WTC11 (cell line): ENCODE measurements around the gene CSTPP1. TPM values are rescaled to one million over a fixed set of nuclear protein-coding genes. Genes with fewer than 3 reads are reported as not detected.

ENCODE experiments used
- ATAC-seq: fragments of 200-7000 bp; cut with Tn5 transposase; 2 replicates; pipeline ENCODE4 v1.10.0; 2021; ENCODE audit warnings: mild to moderate bottlenecking, moderate library complexity
- CTCF ChIA-PET: fragments of 300-600 bp; sonication (Branson Sonifier 250); formaldehyde crosslinking; loops from one replicate; lab custom pipeline; 2021; ENCODE audit warnings: antibody characterized with exemption; lab: Charles Lee
- POLR2A ChIA-PET: fragments of 350-600 bp; sonication (Branson Sonifier 250); formaldehyde crosslinking; loops from one replicate; lab custom pipeline; 2021; ENCODE audit warnings: antibody characterized with exemption; lab: Charles Lee
- DNase-seq: peaks from one replicate; pipeline ENCODE4 v3.0.0; 2021; ENCODE audit warnings: low spot score
- H3K27ac Mint-ChIP-seq: 2 replicates; pipeline ENCODE4 v1.8.0; 2021; ENCODE audit warnings: mixed read lengths
- H3K27me3 Mint-ChIP-seq: 2 replicates; pipeline ENCODE4 v1.8.0; 2021; ENCODE audit warnings: low read depth, mild to moderate bottlenecking, moderate library complexity, mixed read lengths
- H3K36me3 Mint-ChIP-seq: 2 replicates; pipeline ENCODE4 v1.8.0; 2021; ENCODE audit warnings: mixed read lengths
- H3K4me1 Mint-ChIP-seq: 2 replicates; pipeline ENCODE4 v1.8.0; 2022; ENCODE audit warnings: mixed read lengths
- H3K4me3 Mint-ChIP-seq: 2 replicates; pipeline ENCODE4 v1.8.0; 2021; ENCODE audit warnings: mild to moderate bottlenecking, moderate library complexity, mixed read lengths
- H3K9me3 Mint-ChIP-seq: 2 replicates; pipeline ENCODE4 v1.8.0; 2021; ENCODE audit warnings: mixed read lengths
- CBFB ChIP-seq: sonication (generic); formaldehyde crosslinking; IDR thresholded peaks from 2 replicates; pipeline ENCODE4 v1.8.1; 2022; ENCODE audit warnings: mild to moderate bottlenecking, low read depth, missing genetic modification reagents
- ESRRA ChIP-seq: sonication (generic); formaldehyde crosslinking; IDR thresholded peaks from 2 replicates; pipeline ENCODE4 v1.8.1; 2022; ENCODE audit warnings: mild to moderate bottlenecking, missing genetic modification reagents, borderline replicate concordance
- ETV6 ChIP-seq: sonication (generic); formaldehyde crosslinking; IDR thresholded peaks from 2 replicates; pipeline ENCODE4 v1.8.1; 2022; ENCODE audit warnings: mild to moderate bottlenecking, missing genetic modification reagents
- GRHL2 ChIP-seq: fragments of 250-450 bp; sonication (Bioruptor Pico); IDR thresholded peaks from 2 replicates; pipeline ENCODE4 v1.8.0; 2022; ENCODE audit warnings: mild to moderate bottlenecking, moderate library complexity; ENCODE audit not compliant: insufficient replicate concordance, severe bottlenecking
- SMAD4 ChIP-seq: sonication (generic); formaldehyde crosslinking; IDR thresholded peaks from 2 replicates; pipeline ENCODE4 v1.8.0; 2022; ENCODE audit warnings: mild to moderate bottlenecking, missing genetic modification reagents
- TEAD4 ChIP-seq: sonication (generic); formaldehyde crosslinking; IDR thresholded peaks from 2 replicates; pipeline ENCODE4 v1.8.0; 2022; ENCODE audit warnings: mild to moderate bottlenecking, missing genetic modification reagents
- ZBTB21 ChIP-seq: sonication (generic); formaldehyde crosslinking; IDR thresholded peaks from 2 replicates; pipeline ENCODE4 v1.8.1; 2023; ENCODE audit warnings: mild to moderate bottlenecking, missing genetic modification reagents, borderline replicate concordance
- ZNF423 ChIP-seq: fragments of 250-450 bp; sonication (Bioruptor Pico); IDR thresholded peaks from 2 replicates; pipeline ENCODE4 v2.1.2; 2022; ENCODE audit warnings: mild to moderate bottlenecking, moderate library complexity
- total RNA-seq: library from RNA; stranded (reverse); gene quantifications from 3 replicates; pipeline ENCODE4 v1.2.3, GENCODE V29; 2021
- TF ChIP-seq, protein P1 (sequence below): sonication (generic); formaldehyde crosslinking; IDR thresholded peaks from 2 replicates; pipeline ENCODE4 v1.8.1; 2023; ENCODE audit warnings: mild to moderate bottlenecking, missing genetic modification reagents, moderate library complexity
- TF ChIP-seq, protein P2 (sequence below): sonication (generic); formaldehyde crosslinking; IDR thresholded peaks from 2 replicates; pipeline ENCODE4 v1.8.0; 2022; ENCODE audit warnings: mild to moderate bottlenecking, missing genetic modification reagents
- TF ChIP-seq, protein P3 (sequence below): sonication (generic); formaldehyde crosslinking; IDR thresholded peaks from 2 replicates; pipeline ENCODE4 v1.8.0; 2023; ENCODE audit warnings: missing genetic modification reagents
- TF ChIP-seq, protein P4 (sequence below): fragments of 250-450 bp; sonication (Bioruptor Pico); IDR thresholded peaks from 2 replicates; pipeline ENCODE4 v1.9.0; 2021; ENCODE audit warnings: mild to moderate bottlenecking
- TF ChIP-seq, protein P5 (sequence below): sonication (generic); formaldehyde crosslinking; conservative IDR thresholded peaks from 2 replicates; pipeline ENCODE4 v1.8.1; 2023; ENCODE audit warnings: mild to moderate bottlenecking, low read depth, missing genetic modification reagents, moderate library complexity
- TF ChIP-seq, protein P6 (sequence below): sonication (generic); formaldehyde crosslinking; IDR thresholded peaks from 2 replicates; pipeline ENCODE4 v1.8.0; 2022; ENCODE audit warnings: mild to moderate bottlenecking, missing genetic modification reagents
- TF ChIP-seq, protein P7 (sequence below): sonication (generic); formaldehyde crosslinking; IDR thresholded peaks from 2 replicates; pipeline ENCODE4 v1.8.0; 2022; ENCODE audit warnings: missing genetic modification reagents
- TF ChIP-seq, protein P8 (sequence below): sonication (generic); formaldehyde crosslinking; IDR thresholded peaks from 2 replicates; pipeline ENCODE4 v1.8.1; 2023; ENCODE audit warnings: mild to moderate bottlenecking, missing genetic modification reagents

CSTPP1 gene
- total RNA-seq, 1 experiment from 2014 or later, result 23.6 TPM

DNA sequence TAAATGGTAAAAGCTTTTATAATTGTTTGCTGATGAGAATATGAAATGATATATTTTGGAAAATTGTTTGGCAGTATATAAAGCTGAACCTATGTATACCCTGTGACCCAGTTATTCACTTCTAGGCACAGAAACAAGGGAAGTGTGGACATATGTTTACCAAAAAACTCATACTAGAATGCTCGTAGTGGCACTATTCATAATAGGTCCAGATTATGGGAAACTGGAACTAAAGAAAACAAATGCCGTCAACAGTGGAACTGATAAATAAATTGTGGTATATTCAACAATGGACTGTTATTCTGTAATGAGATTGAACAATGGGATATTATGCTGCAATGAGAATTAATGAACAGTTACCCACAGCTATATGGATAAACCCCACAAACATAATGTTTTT, 32.8 kb downstream of the CSTPP1 start:
- H3K36me3 Mint-ChIP-seq, result peaks cover 4% of the 10 kb centered on the region
- no peak overlapping the region for H3K27ac Mint-ChIP-seq
- ATAC-seq (no peak), DNase-seq (no peak)
- H3K27me3 Mint-ChIP-seq, result peaks cover 9% of the 10 kb centered on the region; the same call in 1 of the 2 replicates
- TF ChIP-seq ESRRA (CRISPR knock-in tag) (no peak), GRHL2 (CRISPR knock-in tag) (no peak)
- ChIA-PET CTCF (no interaction called here), POLR2A (no interaction called here)
- H3K4me1 Mint-ChIP-seq, result no peaks in the 10 kb centered on the region
- no peak overlapping the region for H3K4me3 Mint-ChIP-seq
- peaks cover 4% of the 10 kb centered on the region; the same call in 1 of the 2 replicates for H3K9me3 Mint-ChIP-seq

DNA sequence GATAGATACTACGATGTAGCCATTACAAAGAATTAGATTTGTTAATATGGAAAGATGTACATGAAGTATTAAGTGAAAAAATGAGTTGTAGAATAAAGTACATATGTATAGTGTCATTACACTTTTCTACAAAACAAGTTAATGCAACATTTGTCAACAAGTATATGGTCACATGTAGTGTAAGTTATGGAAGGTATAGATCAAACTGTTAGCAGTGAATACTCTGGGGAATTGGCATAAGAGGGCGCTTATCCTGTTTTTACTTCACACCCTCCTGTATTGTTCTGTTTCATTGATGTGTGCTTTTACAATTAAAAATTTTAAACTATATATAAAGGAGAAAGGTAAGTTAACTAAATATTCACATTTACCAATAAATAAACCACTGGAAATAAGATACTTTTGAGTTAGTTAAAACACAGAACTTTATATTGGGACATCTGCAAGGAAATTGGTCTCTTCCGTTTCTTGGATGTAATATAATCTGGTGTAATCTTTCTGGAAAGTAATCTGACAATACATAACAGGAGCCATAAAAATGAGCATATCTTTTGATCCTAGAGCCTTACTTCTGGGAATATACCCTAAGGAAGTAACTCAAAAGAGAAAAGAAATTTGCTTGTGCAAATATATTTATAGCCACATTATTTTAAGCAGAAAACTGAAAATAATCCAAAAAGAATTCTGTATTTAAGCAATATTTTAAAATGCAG, 34.5 kb downstream of the CSTPP1 start:
- peaks cover 21% of the 10 kb centered on the region for H3K27me3 Mint-ChIP-seq
- H3K4me3 Mint-ChIP-seq, result no peak overlapping the region
- ChIA-PET POLR2A (no interaction called here), CTCF (no interaction called here)
- no peak for ATAC-seq
- TF ChIP-seq, protein P1, sequence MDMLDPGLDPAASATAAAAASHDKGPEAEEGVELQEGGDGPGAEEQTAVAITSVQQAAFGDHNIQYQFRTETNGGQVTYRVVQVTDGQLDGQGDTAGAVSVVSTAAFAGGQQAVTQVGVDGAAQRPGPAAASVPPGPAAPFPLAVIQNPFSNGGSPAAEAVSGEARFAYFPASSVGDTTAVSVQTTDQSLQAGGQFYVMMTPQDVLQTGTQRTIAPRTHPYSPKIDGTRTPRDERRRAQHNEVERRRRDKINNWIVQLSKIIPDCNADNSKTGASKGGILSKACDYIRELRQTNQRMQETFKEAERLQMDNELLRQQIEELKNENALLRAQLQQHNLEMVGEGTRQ (CRISPR knock-in tag), result no peak
- TF ChIP-seq CBFB (CRISPR knock-in tag) (no peak), SMAD4 (CRISPR knock-in tag) (no peak)
- TF ChIP-seq, protein P2, sequence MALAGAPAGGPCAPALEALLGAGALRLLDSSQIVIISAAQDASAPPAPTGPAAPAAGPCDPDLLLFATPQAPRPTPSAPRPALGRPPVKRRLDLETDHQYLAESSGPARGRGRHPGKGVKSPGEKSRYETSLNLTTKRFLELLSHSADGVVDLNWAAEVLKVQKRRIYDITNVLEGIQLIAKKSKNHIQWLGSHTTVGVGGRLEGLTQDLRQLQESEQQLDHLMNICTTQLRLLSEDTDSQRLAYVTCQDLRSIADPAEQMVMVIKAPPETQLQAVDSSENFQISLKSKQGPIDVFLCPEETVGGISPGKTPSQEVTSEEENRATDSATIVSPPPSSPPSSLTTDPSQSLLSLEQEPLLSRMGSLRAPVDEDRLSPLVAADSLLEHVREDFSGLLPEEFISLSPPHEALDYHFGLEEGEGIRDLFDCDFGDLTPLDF (CRISPR knock-in tag), result no peak
- TF ChIP-seq, protein P3, sequence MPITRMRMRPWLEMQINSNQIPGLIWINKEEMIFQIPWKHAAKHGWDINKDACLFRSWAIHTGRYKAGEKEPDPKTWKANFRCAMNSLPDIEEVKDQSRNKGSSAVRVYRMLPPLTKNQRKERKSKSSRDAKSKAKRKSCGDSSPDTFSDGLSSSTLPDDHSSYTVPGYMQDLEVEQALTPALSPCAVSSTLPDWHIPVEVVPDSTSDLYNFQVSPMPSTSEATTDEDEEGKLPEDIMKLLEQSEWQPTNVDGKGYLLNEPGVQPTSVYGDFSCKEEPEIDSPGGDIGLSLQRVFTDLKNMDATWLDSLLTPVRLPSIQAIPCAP (CRISPR knock-in tag), result no peak
- TF ChIP-seq, protein P4, sequence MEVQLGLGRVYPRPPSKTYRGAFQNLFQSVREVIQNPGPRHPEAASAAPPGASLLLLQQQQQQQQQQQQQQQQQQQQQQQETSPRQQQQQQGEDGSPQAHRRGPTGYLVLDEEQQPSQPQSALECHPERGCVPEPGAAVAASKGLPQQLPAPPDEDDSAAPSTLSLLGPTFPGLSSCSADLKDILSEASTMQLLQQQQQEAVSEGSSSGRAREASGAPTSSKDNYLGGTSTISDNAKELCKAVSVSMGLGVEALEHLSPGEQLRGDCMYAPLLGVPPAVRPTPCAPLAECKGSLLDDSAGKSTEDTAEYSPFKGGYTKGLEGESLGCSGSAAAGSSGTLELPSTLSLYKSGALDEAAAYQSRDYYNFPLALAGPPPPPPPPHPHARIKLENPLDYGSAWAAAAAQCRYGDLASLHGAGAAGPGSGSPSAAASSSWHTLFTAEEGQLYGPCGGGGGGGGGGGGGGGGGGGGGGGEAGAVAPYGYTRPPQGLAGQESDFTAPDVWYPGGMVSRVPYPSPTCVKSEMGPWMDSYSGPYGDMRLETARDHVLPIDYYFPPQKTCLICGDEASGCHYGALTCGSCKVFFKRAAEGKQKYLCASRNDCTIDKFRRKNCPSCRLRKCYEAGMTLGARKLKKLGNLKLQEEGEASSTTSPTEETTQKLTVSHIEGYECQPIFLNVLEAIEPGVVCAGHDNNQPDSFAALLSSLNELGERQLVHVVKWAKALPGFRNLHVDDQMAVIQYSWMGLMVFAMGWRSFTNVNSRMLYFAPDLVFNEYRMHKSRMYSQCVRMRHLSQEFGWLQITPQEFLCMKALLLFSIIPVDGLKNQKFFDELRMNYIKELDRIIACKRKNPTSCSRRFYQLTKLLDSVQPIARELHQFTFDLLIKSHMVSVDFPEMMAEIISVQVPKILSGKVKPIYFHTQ (CRISPR knock-in tag), result no peak
- TF ChIP-seq, protein P5, sequence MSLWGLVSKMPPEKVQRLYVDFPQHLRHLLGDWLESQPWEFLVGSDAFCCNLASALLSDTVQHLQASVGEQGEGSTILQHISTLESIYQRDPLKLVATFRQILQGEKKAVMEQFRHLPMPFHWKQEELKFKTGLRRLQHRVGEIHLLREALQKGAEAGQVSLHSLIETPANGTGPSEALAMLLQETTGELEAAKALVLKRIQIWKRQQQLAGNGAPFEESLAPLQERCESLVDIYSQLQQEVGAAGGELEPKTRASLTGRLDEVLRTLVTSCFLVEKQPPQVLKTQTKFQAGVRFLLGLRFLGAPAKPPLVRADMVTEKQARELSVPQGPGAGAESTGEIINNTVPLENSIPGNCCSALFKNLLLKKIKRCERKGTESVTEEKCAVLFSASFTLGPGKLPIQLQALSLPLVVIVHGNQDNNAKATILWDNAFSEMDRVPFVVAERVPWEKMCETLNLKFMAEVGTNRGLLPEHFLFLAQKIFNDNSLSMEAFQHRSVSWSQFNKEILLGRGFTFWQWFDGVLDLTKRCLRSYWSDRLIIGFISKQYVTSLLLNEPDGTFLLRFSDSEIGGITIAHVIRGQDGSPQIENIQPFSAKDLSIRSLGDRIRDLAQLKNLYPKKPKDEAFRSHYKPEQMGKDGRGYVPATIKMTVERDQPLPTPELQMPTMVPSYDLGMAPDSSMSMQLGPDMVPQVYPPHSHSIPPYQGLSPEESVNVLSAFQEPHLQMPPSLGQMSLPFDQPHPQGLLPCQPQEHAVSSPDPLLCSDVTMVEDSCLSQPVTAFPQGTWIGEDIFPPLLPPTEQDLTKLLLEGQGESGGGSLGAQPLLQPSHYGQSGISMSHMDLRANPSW, result no peak
- H3K27ac Mint-ChIP-seq, result no peak overlapping the region
- H3K36me3 Mint-ChIP-seq, result no peaks in the 10 kb centered on the region
- no peaks in the 10 kb centered on the region for H3K9me3 Mint-ChIP-seq
- peaks cover 4% of the 10 kb centered on the region for H3K4me1 Mint-ChIP-seq
- DNase-seq, result no peak

DNA sequence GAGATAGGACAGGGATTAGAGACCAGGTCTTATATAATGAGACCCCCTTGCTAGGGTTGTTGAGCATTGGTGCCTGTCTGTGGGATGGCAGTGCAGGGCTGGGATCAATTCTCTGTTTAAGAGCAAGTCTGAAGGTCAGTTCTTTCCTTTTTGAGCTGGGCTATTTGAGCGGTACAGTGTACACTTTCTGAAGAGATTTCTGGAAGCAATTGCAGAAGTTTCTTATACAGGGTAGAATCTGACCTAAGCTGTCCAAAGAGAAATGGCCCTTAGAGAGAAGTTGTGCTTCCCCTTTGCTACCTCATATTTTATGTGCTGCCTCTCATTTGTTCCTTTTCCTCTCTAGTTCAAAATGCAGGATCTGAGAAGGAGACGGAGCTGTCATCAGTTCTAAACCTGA, 35.8 kb downstream of the CSTPP1 start:
- ATAC-seq (no peak), DNase-seq (no peak)
- H3K36me3 Mint-ChIP-seq, result no peaks in the 10 kb centered on the region
- peaks cover 14% of the 10 kb centered on the region for H3K4me1 Mint-ChIP-seq
- no peak overlapping the region for H3K27ac Mint-ChIP-seq
- peaks cover 30% of the 10 kb centered on the region for H3K27me3 Mint-ChIP-seq
- ChIA-PET POLR2A (no interaction called here), CTCF (no interaction called here)
- no peaks in the 10 kb centered on the region for H3K9me3 Mint-ChIP-seq
- no peak overlapping the region for H3K4me3 Mint-ChIP-seq
- TF ChIP-seq ETV6 (CRISPR knock-in tag) (no peak), ZBTB21 (CRISPR knock-in tag) (no peak), TEAD4 (no peak), ZNF423 (CRISPR knock-in tag) (no peak)
- TF ChIP-seq, protein P6, sequence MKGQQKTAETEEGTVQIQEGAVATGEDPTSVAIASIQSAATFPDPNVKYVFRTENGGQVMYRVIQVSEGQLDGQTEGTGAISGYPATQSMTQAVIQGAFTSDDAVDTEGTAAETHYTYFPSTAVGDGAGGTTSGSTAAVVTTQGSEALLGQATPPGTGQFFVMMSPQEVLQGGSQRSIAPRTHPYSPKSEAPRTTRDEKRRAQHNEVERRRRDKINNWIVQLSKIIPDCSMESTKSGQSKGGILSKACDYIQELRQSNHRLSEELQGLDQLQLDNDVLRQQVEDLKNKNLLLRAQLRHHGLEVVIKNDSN (CRISPR knock-in tag), result no peak
- TF ChIP-seq, protein P7, sequence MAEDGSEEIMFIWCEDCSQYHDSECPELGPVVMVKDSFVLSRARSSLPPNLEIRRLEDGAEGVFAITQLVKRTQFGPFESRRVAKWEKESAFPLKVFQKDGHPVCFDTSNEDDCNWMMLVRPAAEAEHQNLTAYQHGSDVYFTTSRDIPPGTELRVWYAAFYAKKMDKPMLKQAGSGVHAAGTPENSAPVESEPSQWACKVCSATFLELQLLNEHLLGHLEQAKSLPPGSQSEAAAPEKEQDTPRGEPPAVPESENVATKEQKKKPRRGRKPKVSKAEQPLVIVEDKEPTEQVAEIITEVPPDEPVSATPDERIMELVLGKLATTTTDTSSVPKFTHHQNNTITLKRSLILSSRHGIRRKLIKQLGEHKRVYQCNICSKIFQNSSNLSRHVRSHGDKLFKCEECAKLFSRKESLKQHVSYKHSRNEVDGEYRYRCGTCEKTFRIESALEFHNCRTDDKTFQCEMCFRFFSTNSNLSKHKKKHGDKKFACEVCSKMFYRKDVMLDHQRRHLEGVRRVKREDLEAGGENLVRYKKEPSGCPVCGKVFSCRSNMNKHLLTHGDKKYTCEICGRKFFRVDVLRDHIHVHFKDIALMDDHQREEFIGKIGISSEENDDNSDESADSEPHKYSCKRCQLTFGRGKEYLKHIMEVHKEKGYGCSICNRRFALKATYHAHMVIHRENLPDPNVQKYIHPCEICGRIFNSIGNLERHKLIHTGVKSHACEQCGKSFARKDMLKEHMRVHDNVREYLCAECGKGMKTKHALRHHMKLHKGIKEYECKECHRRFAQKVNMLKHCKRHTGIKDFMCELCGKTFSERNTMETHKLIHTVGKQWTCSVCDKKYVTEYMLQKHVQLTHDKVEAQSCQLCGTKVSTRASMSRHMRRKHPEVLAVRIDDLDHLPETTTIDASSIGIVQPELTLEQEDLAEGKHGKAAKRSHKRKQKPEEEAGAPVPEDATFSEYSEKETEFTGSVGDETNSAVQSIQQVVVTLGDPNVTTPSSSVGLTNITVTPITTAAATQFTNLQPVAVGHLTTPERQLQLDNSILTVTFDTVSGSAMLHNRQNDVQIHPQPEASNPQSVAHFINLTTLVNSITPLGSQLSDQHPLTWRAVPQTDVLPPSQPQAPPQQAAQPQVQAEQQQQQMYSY (CRISPR knock-in tag), result no peak
- TF ChIP-seq, protein P8, sequence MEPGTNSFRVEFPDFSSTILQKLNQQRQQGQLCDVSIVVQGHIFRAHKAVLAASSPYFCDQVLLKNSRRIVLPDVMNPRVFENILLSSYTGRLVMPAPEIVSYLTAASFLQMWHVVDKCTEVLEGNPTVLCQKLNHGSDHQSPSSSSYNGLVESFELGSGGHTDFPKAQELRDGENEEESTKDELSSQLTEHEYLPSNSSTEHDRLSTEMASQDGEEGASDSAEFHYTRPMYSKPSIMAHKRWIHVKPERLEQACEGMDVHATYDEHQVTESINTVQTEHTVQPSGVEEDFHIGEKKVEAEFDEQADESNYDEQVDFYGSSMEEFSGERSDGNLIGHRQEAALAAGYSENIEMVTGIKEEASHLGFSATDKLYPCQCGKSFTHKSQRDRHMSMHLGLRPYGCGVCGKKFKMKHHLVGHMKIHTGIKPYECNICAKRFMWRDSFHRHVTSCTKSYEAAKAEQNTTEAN (CRISPR knock-in tag), result no peak
